HL-60 (cell line): ENCODE measurements around the gene AGBL2.

ENCODE experiments used
- CTCF ChIP-seq: IDR thresholded peaks from one replicate; pipeline ENCODE4 v1.5.1; 2011; ENCODE audit warnings: low read length, control low read depth, inconsistent platforms; ENCODE audit not compliant: insufficient read depth
- GABPA ChIP-seq: IDR thresholded peaks from 2 replicates; pipeline ENCODE4 v1.6.1; 2012; ENCODE audit warnings: low read depth
- POLR2AphosphoS5 ChIP-seq: IDR thresholded peaks from 2 replicates; pipeline ENCODE4 v1.6.1; 2012; ENCODE audit warnings: low read depth
- TF ChIP-seq, protein P1 (sequence below): IDR thresholded peaks from 2 replicates; pipeline ENCODE4 v1.6.1; 2012; ENCODE audit warnings: low read depth; ENCODE audit not compliant: insufficient replicate concordance

- TF ChIP-seq CTCF (no peak), POLR2AphosphoS5 (no peak), GABPA (no peak)
- TF ChIP-seq, protein P1, sequence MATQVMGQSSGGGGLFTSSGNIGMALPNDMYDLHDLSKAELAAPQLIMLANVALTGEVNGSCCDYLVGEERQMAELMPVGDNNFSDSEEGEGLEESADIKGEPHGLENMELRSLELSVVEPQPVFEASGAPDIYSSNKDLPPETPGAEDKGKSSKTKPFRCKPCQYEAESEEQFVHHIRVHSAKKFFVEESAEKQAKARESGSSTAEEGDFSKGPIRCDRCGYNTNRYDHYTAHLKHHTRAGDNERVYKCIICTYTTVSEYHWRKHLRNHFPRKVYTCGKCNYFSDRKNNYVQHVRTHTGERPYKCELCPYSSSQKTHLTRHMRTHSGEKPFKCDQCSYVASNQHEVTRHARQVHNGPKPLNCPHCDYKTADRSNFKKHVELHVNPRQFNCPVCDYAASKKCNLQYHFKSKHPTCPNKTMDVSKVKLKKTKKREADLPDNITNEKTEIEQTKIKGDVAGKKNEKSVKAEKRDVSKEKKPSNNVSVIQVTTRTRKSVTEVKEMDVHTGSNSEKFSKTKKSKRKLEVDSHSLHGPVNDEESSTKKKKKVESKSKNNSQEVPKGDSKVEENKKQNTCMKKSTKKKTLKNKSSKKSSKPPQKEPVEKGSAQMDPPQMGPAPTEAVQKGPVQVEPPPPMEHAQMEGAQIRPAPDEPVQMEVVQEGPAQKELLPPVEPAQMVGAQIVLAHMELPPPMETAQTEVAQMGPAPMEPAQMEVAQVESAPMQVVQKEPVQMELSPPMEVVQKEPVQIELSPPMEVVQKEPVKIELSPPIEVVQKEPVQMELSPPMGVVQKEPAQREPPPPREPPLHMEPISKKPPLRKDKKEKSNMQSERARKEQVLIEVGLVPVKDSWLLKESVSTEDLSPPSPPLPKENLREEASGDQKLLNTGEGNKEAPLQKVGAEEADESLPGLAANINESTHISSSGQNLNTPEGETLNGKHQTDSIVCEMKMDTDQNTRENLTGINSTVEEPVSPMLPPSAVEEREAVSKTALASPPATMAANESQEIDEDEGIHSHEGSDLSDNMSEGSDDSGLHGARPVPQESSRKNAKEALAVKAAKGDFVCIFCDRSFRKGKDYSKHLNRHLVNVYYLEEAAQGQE = no peak
Observed at GRCh38 chr11:47691979-47692378, 23.2 kb downstream of the AGBL2 start.
